ENCODE results near the gene ASB3.

ASB3 gene

DNA sequence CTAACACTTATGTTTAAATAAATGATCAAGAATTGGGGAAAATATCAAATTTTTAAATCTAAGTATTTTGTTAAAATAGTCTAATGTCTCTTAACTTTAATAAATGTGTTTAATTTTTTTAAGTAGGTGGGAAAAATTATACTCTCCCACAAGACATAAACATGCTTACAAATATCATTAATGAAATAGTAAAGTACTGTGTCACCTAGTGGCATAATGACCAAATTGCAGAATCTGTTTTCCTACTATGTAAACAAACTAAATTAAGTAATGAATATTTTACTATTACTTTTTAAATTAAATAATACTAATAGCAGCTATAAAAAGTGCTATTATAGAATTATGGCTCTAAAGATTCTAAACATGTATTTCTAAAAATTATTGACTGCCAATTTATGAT lies 71.2 kb downstream of the ASB3 start:
- Histone ChIP-seq H3K27ac (ENCODE audit: extremely low read depth, low read depth, low read length) (no peak overlapping the region), H3K4me3 (ENCODE audit: low read depth, low read length) (no peak overlapping the region), H3K9me3 (ENCODE audit: control insufficient read depth, insufficient read depth, low read depth, low read length) (no peaks in the 10 kb centered on the region), H3K36me3 (ENCODE audit: control insufficient read depth in 2 of 2, insufficient read depth in 1 of 2, low read length in 2 of 2) (peaks cover 0 to 30% of the 10 kb centered on the region in 2 experiments; a peak in 2 of 3 replicates), H3K4me1 (ENCODE audit: control insufficient read depth, insufficient read depth, low read length) (no peaks in the 10 kb centered on the region)
- TF ChIP-seq ZNF530 (tag by site-specific recombination; IDR thresholded peaks at IDR 0.05; ENCODE audit: low read depth) (no peak), ZNF654 (tag by site-specific recombination; IDR thresholded peaks at IDR 0.05; ENCODE audit: low read depth) (peak; percentile 17; the same call in 1 of the 2 replicates), ZNF335 (tag by site-specific recombination; conservative IDR thresholded peaks at IDR 0.05) (no peak)
- POLR2A ChIA-PET: no interaction called here
- CTCF ChIA-PET: interaction anchor here (0.5 to 0.9 kb wide), 4 partner anchors 12 to 293 kb away, joined by 3 to 5 read pairs (median 4); no protein-coding TSS in a partner anchor

DNA sequence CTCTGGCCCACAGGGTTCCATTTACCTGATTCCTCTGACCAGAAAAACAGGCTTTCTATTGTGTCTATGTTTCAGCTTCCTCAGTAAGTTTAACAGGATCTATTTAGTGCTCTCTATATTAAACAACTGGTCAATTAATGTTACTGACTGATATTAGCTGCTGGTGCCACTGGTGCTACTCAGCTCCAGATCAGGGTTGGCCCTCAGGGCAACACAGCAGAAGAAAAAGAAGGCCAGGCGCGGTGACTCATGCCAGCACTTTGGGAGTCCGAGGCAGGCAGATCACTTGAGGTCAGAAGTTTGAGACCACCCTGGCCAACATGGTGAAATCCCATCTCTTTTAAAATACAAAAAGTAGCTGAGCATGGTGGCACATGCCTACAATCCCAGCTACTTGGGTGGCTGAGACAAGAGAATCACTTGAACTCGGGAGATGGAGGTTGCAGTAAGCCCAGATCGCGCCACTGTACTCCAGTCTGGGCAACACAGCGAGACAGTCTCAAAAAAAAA lies 75.4 kb downstream of the ASB3 start:
- Histone ChIP-seq H3K4me1 (ENCODE audit: control insufficient read depth, insufficient read depth, low read length) (no peaks in the 10 kb centered on the region), H3K9me3 (ENCODE audit: control insufficient read depth, insufficient read depth, low read depth, low read length) (no peaks in the 10 kb centered on the region), H3K4me3 (ENCODE audit: low read depth, low read length) (no peak overlapping the region), H3K27ac (ENCODE audit: extremely low read depth, low read depth, low read length) (no peak overlapping the region), H3K36me3 (ENCODE audit: control insufficient read depth in 2 of 2, insufficient read depth in 1 of 2, low read length in 2 of 2) (peaks cover 3 to 64% of the 10 kb centered on the region in 2 experiments; a peak in 2 of 3 replicates)
- POLR2A ChIA-PET: no interaction called here
- CTCF ChIA-PET: no interaction called here
- TF ChIP-seq, protein P1, sequence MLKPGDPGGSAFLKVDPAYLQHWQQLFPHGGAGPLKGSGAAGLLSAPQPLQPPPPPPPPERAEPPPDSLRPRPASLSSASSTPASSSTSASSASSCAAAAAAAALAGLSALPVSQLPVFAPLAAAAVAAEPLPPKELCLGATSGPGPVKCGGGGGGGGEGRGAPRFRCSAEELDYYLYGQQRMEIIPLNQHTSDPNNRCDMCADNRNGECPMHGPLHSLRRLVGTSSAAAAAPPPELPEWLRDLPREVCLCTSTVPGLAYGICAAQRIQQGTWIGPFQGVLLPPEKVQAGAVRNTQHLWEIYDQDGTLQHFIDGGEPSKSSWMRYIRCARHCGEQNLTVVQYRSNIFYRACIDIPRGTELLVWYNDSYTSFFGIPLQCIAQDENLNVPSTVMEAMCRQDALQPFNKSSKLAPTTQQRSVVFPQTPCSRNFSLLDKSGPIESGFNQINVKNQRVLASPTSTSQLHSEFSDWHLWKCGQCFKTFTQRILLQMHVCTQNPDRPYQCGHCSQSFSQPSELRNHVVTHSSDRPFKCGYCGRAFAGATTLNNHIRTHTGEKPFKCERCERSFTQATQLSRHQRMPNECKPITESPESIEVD (tag by site-specific recombination; IDR thresholded peaks at IDR 0.05): no peak
- TF ChIP-seq SCRT1 (tag by site-specific recombination; IDR thresholded peaks at IDR 0.05; ENCODE audit: borderline replicate concordance): no peak
- TF ChIP-seq, protein P2, sequence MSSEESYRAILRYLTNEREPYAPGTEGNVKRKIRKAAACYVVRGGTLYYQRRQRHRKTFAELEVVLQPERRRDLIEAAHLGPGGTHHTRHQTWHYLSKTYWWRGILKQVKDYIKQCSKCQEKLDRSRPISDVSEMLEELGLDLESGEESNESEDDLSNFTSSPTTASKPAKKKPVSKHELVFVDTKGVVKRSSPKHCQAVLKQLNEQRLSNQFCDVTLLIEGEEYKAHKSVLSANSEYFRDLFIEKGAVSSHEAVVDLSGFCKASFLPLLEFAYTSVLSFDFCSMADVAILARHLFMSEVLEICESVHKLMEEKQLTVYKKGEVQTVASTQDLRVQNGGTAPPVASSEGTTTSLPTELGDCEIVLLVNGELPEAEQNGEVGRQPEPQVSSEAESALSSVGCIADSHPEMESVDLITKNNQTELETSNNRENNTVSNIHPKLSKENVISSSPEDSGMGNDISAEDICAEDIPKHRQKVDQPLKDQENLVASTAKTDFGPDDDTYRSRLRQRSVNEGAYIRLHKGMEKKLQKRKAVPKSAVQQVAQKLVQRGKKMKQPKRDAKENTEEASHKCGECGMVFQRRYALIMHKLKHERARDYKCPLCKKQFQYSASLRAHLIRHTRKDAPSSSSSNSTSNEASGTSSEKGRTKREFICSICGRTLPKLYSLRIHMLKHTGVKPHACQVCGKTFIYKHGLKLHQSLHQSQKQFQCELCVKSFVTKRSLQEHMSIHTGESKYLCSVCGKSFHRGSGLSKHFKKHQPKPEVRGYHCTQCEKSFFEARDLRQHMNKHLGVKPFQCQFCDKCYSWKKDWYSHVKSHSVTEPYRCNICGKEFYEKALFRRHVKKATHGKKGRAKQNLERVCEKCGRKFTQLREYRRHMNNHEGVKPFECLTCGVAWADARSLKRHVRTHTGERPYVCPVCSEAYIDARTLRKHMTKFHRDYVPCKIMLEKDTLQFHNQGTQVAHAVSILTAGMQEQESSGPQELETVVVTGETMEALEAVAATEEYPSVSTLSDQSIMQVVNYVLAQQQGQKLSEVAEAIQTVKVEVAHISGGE (tag by site-specific recombination; conservative IDR thresholded peaks at IDR 0.05; ENCODE audit: low read depth): no peak
- TF ChIP-seq ZNF366 (tag by site-specific recombination; conservative IDR thresholded peaks at IDR 0.05): no peak
- TF ChIP-seq ZNF404 (tag by site-specific recombination; IDR thresholded peaks at IDR 0.05): no peak
- no peak for TF ChIP-seq ZNF416 (tag by site-specific recombination; IDR thresholded peaks at IDR 0.05)
- TF ChIP-seq MYNN (tag by site-specific recombination; IDR thresholded peaks at IDR 0.05; ENCODE audit: borderline replicate concordance): no peak
- TF ChIP-seq ZNF830 (tag by site-specific recombination; IDR thresholded peaks at IDR 0.05; ENCODE audit: low read depth): no peak
- TF ChIP-seq, protein P3, sequence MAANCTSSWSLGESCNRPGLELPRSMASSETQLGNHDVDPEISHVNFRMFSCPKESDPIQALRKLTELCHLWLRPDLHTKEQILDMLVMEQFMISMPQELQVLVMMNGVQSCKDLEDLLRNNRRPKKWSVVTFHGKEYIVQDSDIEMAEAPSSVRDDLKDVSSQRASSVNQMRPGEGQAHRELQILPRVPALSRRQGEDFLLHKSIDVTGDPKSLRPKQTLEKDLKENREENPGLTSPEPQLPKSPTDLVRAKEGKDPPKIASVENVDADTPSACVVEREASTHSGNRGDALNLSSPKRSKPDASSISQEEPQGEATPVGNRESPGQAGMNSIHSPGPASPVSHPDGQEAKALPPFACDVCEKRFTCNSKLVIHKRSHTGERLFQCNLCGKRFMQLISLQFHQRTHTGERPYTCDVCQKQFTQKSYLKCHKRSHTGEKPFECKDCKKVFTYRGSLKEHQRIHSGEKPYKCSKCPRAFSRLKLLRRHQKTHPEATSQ (tag by site-specific recombination; IDR thresholded peaks at IDR 0.05): no peak
- TF ChIP-seq ZNF146 (tag by site-specific recombination; IDR thresholded peaks at IDR 0.05): no peak
- no peak for TF ChIP-seq SALL2 (tag by site-specific recombination; IDR thresholded peaks at IDR 0.05; ENCODE audit: borderline replicate concordance)
- TF ChIP-seq ZNF175 (tag by site-specific recombination; IDR thresholded peaks at IDR 0.05): no peak
- TF ChIP-seq ZNF560 (tag by site-specific recombination; IDR thresholded peaks at IDR 0.05; ENCODE audit: borderline replicate concordance): no peak
- TF ChIP-seq, protein P4, sequence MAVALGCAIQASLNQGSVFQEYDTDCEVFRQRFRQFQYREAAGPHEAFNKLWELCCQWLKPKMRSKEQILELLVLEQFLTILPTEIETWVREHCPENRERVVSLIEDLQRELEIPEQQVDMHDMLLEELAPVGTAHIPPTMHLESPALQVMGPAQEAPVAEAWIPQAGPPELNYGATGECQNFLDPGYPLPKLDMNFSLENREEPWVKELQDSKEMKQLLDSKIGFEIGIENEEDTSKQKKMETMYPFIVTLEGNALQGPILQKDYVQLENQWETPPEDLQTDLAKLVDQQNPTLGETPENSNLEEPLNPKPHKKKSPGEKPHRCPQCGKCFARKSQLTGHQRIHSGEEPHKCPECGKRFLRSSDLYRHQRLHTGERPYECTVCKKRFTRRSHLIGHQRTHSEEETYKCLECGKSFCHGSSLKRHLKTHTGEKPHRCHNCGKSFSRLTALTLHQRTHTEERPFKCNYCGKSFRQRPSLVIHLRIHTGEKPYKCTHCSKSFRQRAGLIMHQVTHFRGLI (tag by site-specific recombination; IDR thresholded peaks at IDR 0.05): no peak
- TF ChIP-seq, protein P5, sequence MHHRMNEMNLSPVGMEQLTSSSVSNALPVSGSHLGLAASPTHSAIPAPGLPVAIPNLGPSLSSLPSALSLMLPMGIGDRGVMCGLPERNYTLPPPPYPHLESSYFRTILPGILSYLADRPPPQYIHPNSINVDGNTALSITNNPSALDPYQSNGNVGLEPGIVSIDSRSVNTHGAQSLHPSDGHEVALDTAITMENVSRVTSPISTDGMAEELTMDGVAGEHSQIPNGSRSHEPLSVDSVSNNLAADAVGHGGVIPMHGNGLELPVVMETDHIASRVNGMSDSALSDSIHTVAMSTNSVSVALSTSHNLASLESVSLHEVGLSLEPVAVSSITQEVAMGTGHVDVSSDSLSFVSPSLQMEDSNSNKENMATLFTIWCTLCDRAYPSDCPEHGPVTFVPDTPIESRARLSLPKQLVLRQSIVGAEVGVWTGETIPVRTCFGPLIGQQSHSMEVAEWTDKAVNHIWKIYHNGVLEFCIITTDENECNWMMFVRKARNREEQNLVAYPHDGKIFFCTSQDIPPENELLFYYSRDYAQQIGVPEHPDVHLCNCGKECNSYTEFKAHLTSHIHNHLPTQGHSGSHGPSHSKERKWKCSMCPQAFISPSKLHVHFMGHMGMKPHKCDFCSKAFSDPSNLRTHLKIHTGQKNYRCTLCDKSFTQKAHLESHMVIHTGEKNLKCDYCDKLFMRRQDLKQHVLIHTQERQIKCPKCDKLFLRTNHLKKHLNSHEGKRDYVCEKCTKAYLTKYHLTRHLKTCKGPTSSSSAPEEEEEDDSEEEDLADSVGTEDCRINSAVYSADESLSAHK (tag by site-specific recombination; IDR thresholded peaks at IDR 0.05): no peak
- no peak for TF ChIP-seq IKZF3 (tag by site-specific recombination; IDR thresholded peaks at IDR 0.05)
- TF ChIP-seq, protein P6, sequence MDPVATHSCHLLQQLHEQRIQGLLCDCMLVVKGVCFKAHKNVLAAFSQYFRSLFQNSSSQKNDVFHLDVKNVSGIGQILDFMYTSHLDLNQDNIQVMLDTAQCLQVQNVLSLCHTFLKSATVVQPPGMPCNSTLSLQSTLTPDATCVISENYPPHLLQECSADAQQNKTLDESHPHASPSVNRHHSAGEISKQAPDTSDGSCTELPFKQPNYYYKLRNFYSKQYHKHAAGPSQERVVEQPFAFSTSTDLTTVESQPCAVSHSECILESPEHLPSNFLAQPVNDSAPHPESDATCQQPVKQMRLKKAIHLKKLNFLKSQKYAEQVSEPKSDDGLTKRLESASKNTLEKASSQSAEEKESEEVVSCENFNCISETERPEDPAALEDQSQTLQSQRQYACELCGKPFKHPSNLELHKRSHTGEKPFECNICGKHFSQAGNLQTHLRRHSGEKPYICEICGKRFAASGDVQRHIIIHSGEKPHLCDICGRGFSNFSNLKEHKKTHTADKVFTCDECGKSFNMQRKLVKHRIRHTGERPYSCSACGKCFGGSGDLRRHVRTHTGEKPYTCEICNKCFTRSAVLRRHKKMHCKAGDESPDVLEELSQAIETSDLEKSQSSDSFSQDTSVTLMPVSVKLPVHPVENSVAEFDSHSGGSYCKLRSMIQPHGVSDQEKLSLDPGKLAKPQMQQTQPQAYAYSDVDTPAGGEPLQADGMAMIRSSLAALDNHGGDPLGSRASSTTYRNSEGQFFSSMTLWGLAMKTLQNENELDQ (tag by site-specific recombination; IDR thresholded peaks at IDR 0.05; ENCODE audit: low read depth): no peak
- no peak for TF ChIP-seq ZNF221 (tag by site-specific recombination; IDR thresholded peaks at IDR 0.05; ENCODE audit: borderline replicate concordance)

Measured in HEK293 (cell line).